HAP-1 (cell line): ENCODE results near the gene PPP1R13B.

Experiments
- DNase-seq, 2 experiments: peaks; one replicate each; pipeline ENCODE4 v3.0.0-alpha.2; 2016 to 2020; ENCODE audit warnings: low spot score in 2 of 2
- H3K27me3 ChIP-seq: fragments of 250-450 bp; sonication (Bioruptor Pico); 2 replicates; pipeline ENCODE4 v1.5.1; 2020; ENCODE audit warnings: low read depth, mild to moderate bottlenecking, moderate library complexity
- H3K36me3 ChIP-seq: fragments of 250-450 bp; sonication (Bioruptor Pico); replicated peaks from 2 replicates; pipeline ENCODE4 v1.5.1; 2020; ENCODE audit warnings: mild to moderate bottlenecking
- H3K4me1 ChIP-seq: fragments of 250-450 bp; sonication (Bioruptor Pico); 2 replicates; pipeline ENCODE4 v1.5.1; 2020; ENCODE audit warnings: mild to moderate bottlenecking
- H3K4me3 ChIP-seq: fragments of 250-450 bp; sonication (Bioruptor Pico); 2 replicates; pipeline ENCODE4 v1.5.1; 2020; ENCODE audit warnings: mild to moderate bottlenecking, moderate library complexity
- H3K9me3 ChIP-seq: fragments of 250-450 bp; sonication (Bioruptor Pico); 2 replicates; pipeline ENCODE4 v1.5.1; 2020; ENCODE audit warnings: mild to moderate bottlenecking, moderate library complexity
- in situ Hi-C: fragments of 300-500 bp; cut with MboI; formaldehyde crosslinking; loops from 3 replicates; pipeline ENCODE4 v1.14.3; 2020; ENCODE audit warnings: low sequenced_read_pairs, inconsistent platforms, mixed read lengths

PPP1R13B gene

DNA sequence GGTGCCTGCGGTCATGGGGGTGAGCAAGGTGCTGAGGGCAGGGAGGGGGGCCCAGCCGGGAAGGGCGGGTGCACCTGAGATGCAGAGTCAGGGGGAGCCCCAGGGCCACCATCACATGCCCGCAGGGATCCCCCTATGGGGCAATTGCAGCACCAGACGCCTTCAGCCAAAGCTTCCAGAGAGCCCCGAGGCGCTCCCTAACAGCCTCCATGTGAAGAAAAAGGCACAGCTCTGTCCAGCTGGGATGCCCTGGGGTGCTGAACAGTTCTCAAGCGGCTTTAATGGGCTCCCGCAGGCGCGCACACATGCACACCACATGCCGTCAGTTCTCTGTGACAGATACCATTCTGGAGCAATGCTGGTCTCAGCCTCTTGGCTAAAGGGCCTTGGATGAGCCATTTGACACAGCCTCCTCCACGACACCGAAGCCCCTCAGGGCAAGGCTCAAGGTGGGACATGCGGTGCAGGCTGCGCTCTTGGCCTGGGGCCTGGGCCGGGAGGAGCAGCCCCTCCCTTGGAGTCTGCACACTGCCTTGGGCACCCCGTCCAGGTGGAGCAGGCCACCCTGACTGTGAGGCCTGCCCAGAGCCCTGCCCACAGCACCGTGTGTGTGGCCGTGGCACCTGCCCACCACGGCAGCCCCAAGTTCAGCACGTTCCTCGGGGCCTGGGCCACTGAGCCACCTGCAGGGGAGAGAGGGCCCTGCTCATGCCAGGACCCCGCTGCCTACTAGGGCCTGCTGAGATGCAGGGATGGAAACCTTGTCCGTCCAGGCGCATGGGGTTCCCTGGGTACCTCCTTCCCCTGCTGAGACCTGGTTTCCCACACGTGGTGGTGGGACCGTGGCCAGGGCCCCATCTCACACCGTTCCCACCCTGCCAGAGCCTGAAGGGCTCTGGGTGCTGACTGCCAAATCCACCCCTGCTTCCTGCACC is 139.8 kb downstream of the PPP1R13B start:
- no peak for DNase-seq
- peaks cover 86% of the 10 kb centered on the region for H3K36me3 ChIP-seq
- no peak overlapping the region for H3K4me3 ChIP-seq
- peaks cover 3% of the 10 kb centered on the region; the same call in 1 of the 2 replicates for H3K4me1 ChIP-seq
- in situ Hi-C loops: no loop called here
- H3K27me3 ChIP-seq: no peaks in the 10 kb centered on the region
- no peaks in the 10 kb centered on the region for H3K9me3 ChIP-seq

DNA sequence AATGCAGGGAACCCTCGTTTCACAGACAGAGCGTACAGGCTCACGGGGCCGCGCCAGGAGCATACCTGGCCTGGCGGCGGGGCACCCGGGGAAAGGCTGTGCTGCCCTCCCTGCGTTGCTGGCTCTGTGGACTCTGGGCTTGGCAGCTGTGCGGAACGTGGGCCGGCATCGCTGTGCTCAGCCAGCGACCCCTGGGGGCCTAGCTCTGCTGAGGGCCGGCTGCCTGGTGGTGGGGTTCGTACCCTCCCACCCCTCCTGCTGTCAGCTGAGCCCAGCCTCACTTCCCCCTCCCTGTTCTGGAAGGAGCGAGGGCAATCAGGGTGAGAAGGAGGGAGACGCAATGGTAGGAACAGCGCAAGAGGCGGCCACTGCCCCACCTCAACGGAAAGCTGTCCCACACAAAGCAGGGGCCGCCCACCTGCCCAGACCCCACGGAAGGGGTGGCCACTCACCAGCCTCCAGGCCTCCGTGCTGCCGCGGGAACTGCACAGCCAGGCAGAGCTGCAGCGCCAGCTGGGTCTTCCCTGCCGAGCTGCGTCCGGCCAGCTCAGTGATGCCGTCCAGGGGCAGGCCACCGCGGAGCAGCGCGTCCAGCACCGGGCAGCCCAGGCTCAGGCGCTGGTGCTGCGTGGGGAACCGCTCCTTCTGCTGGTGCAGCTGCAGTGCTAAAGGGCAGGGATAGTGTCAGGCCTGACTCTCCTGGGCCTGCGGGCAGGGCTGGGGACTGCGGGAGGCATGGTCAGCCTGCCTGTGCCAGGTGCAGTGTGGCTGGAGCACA is 140.6 kb downstream of the PPP1R13B start:
- peaks cover 90% of the 10 kb centered on the region for H3K36me3 ChIP-seq
- H3K4me1 ChIP-seq: peaks cover 3% of the 10 kb centered on the region; the same call in 1 of the 2 replicates
- in situ Hi-C loops: no loop called here
- no peak overlapping the region for H3K4me3 ChIP-seq
- no peaks in the 10 kb centered on the region for H3K27me3 ChIP-seq
- H3K9me3 ChIP-seq: no peaks in the 10 kb centered on the region
- DNase-seq: no peak

DNA sequence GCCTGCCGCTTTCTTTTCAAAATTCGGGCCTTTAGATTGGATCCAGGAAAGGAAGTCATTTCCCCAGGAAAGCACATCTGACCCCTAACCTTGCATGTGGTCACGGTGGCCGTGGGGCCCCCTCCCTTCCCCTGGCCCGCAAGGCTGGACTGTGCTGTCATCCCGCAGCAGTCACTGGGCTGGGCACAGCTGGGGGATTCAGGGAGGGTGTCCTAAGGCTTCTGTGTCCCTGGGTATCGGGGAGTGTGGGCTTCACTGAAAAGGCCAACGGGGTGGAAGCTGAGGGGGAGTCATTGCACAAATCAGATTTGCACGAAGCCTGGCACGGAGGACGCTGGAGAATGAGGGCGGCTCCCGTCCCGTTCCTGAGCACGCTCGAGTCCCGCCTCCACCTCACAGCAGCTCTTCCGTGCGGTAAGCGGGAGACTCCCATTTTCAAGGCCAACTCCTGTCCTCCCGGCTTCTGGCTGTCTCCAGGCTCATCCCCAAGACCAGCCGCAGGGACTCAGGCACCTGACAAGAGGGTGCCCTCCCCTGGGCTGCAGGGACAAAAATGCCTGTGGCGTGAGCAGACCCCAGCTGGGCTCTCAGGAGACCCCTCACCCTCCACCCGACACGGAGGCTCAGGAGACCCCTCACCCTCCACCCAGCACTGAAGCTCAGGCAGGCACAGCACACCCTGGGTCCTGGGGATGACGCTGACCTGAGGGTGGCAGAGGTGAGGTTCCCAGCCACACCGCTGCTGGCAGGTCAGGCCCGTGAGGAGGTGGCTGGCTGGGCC is 141.7 kb downstream of the PPP1R13B start:
- Histone ChIP-seq H3K27me3 (no peaks in the 10 kb centered on the region), H3K9me3 (no peaks in the 10 kb centered on the region), H3K36me3 (peaks cover 85% of the 10 kb centered on the region), H3K4me3 (no peak overlapping the region), H3K4me1 (no peaks in the 10 kb centered on the region)
- in situ Hi-C loops: no loop called here
- DNase-seq: no peak

DNA sequence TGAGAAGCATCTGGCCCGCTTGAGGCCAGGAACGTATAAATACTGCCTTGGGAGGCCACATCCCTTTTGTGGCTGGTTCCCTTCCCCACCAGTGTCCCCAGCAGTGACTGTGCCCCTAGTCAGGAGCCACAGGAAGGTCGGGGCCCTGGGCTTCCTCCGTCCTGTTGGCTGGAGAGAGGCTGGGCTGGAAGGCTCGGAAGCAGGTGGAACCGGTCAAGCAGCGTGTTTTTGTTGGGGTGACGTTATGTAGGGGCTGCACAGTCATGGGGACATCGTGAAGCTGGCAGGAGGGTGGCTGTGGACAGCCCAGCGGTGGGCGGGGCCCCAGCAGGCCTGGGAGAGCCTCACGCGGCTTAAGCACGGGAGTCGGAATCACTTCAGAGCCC is 142.3 kb downstream of the PPP1R13B start:
- no peak for DNase-seq
- Histone ChIP-seq H3K9me3 (no peaks in the 10 kb centered on the region), H3K4me3 (no peak overlapping the region), H3K27me3 (no peaks in the 10 kb centered on the region), H3K36me3 (peaks cover 89% of the 10 kb centered on the region), H3K4me1 (no peaks in the 10 kb centered on the region)
- in situ Hi-C loops: no loop called here

DNA sequence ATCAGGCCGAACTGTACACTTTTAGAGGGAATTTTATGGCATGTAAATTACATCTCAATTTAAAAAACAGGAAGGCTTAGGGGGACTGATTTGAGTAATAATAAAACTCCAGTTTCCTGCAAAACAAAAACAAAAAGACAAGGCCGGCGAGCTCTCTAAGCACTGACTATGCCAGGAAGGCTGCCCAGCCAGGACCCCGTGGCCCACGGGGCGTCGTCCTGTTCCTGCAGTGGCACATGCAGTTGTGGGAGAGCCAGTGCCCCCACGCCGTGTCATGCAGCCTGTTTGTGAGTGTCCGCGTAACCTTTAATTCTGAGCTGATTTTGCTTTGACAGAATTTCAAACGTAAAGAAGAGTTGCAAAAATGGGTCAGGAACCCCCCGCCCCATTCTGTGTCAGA is 142.7 kb downstream of the PPP1R13B start:
- Histone ChIP-seq H3K4me3 (no peak overlapping the region), H3K9me3 (no peaks in the 10 kb centered on the region), H3K4me1 (no peaks in the 10 kb centered on the region), H3K36me3 (peaks cover 89% of the 10 kb centered on the region), H3K27me3 (no peaks in the 10 kb centered on the region)
- no peak for DNase-seq
- in situ Hi-C loops: no loop called here

DNA sequence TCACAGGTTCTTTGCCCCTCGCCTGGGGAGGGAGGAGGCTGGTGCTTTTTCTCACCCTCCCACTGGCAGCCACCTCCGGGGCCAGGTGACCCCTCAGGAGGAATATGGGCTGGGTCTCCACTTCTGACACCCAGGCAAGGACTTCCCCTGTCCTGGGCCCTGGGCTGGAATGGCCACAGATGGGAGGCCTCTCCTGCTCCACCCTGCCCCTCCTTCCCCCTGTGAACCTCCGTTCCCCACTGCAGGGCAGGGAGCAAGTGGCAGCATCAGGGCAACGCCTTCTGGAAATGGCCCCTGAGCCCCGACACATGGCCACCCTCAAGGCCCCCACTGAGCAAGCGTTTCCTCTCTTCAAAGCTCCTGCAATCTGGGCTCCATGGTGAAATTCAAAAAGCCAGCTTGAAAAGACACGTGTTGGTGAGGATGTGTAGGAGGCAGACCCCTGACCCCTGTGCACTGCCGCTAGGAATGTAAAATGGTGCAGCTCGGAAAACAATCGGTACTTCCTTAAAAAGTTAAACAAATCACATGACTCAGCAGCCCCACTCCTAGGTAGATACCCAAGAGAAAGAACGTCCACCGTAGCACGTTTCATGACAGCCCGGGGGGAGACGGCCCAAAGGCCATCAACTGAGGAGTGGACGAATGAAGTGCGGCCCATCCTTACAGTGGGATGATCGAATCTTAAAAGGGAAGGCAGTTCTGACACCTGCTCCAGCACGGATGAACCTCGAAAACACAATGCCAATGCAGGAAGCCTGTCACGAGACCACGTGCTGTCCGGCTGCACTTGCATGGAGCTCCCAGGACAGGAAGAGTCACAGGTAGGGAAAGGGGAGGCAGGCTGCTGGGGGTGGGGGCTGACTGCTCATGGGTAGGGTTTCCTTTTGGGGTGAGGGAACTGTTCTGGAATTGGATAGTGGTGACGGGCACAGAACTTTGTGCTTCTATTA is 143.7 kb downstream of the PPP1R13B start:
- H3K9me3 ChIP-seq: no peaks in the 10 kb centered on the region
- no peak overlapping the region for H3K4me3 ChIP-seq
- no peak for DNase-seq
- H3K4me1 ChIP-seq: no peaks in the 10 kb centered on the region
- in situ Hi-C loops: no loop called here
- peaks cover 89% of the 10 kb centered on the region for H3K36me3 ChIP-seq
- no peaks in the 10 kb centered on the region for H3K27me3 ChIP-seq

DNA sequence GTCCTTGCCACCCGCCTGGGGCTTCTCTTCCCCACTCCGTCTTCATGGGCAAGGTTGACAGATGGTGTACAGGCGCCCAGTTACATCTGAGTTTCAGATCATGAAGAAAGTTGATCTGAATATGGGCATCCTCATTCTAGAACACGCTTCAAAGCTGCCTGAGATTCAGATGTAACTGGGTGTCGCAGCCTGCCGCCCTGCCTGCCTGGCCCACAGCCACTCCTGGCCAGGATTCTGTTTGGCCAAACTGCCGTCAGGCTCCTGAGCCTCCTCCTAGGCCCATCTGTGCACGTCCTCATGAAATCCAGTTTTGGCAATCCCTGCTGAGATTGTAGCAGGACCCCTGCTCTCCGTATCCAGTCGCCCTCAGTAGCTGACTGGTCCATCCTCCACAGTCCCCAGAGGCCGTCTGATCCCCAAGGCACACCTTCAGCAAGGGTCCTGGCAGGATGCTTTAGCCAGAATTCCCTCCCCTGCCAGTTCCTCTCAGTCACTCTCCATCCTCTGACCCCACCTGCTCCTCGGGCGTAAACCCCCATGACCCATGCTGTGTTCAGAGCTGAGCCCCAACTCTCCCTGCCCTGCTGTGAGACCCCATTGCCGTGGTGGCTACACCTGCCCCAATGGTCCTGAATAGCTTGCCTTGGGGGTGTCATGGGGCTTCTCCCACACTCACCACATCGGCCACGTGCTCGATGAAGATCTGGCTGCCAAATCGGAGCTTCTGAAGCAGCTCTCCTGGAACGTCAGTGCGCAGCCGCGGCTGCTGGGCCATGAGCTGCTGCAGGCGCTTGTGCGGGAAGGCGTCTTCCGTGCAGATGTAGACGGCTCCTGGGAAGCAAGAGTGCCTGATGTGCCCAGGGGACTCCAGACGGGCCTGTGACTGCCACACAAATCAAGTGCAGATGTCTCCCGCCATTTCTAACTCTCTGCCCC is 144.6 kb downstream of the PPP1R13B start:
- H3K4me1 ChIP-seq: no peaks in the 10 kb centered on the region
- peaks cover 89% of the 10 kb centered on the region for H3K36me3 ChIP-seq
- no peak for DNase-seq
- H3K9me3 ChIP-seq: no peaks in the 10 kb centered on the region
- in situ Hi-C loops: no loop called here
- H3K27me3 ChIP-seq: no peaks in the 10 kb centered on the region
- H3K4me3 ChIP-seq: no peak overlapping the region

DNA sequence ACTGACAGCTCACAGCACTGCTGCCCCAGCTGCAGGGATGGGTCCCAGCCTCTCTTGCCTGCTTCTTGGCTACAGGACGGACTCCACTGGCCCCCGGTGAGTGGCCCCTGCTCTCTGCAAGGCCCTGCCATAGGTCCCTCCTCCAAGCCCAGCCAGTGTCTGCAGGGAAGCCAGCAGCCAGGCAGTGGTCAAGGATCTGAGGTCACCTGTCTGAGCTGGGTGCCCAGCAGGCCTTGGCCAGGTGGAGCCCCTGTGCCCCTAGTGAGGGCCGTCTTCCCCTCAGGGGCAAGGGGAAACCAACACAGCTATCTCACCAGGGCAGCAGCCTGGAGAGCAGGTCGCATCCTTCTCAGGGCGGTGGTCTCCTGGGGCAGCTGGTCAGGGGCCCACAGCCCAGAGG is 145.3 kb downstream of the PPP1R13B start:
- H3K36me3 ChIP-seq: peaks cover 88% of the 10 kb centered on the region
- no peak overlapping the region for H3K4me3 ChIP-seq
- no peaks in the 10 kb centered on the region for H3K4me1 ChIP-seq
- in situ Hi-C loops: no loop called here
- no peak for DNase-seq
- H3K27me3 ChIP-seq: no peaks in the 10 kb centered on the region
- H3K9me3 ChIP-seq: no peaks in the 10 kb centered on the region

DNA sequence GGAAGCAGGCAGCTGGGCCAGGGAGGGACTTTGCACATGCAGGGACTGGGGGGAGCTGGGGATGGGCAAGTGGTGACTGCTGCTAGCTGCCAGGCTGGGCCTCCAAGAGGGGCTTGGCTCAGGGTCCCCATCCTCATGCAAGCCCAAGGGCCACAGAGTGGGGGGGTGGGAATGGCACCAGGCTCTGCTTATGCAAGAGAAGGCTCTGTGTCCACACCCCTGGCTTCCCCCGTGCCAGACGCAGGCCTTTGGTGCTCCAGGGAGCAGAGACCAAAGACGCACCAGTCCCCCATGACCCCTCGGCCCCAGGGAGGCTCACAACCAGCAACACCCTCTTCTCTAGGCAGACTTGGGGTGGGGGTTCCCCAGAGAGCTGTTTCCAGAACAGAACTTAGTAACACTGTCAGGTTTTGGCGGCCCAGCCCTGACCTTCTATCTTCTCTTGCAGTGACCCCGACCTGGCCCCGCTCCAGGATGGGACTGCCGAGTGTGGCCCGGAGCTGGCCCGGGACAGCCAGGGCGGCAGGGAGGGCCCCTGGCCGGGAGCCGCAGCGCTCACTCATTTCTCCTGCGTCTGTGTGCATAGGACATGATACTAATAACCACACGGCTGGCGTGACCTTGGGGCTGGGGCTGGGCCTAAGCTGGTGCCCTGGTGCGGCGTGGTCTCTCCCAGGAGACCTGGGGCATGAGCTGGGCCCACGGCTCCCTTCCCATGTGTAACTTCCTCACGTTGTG is 146.5 kb downstream of the PPP1R13B start:
- in situ Hi-C loops: no loop called here

DNA sequence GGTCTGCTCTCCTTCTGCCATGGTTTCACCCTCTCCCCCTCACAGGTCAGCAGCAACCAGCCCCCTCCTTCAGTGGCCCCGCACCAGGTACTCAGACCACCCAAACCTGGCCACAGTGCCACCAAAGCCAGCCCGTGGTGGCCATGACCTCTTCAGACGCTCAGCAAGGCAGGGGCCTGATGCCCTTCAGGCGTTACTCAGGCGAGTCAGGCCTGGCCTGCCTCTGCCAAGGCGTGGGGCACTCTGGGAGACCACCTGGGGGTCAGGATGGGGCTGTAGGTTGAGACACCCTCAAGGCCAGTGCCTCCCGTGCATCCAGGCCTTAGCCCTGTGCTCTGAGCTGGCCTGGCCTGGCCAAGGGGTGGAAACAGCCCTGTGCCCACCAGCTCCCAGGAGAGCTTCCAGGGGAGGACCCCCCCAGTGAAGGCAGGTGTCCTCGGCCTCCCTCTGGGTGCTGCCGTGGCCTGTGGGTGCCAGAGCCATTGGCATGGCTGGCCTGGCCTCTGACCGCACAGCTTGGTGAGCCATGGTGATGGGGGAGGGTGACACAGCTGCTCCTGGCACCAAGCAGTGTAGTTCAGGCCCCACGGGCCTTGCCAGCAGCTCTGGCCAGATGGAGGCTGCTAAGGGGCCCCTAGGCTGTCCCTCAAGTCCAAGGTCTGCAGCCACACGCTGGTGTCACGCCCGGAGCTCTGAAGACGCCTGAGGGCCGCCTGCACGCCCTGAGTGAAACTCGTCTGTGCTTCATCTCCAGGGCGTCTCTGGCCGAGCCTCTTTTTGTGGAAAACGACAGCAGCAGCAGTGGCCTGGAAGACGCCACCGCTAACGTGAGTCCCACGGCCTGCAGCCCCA is 147.2 kb downstream of the PPP1R13B start:
- Histone ChIP-seq H3K4me3 (no peak overlapping the region), H3K27me3 (no peaks in the 10 kb centered on the region), H3K9me3 (no peaks in the 10 kb centered on the region), H3K36me3 (peaks cover 81% of the 10 kb centered on the region), H3K4me1 (no peaks in the 10 kb centered on the region)
- in situ Hi-C loops: no loop called here
- no peak for DNase-seq

More for the DNA sequence above, 146.5 kb downstream of the PPP1R13B start:
- DNase-seq: no peak
- no peaks in the 10 kb centered on the region for H3K4me1 ChIP-seq
- H3K9me3 ChIP-seq: no peaks in the 10 kb centered on the region
- H3K4me3 ChIP-seq: no peak overlapping the region
- no peaks in the 10 kb centered on the region for H3K27me3 ChIP-seq
- peaks cover 84% of the 10 kb centered on the region for H3K36me3 ChIP-seq

DNA sequence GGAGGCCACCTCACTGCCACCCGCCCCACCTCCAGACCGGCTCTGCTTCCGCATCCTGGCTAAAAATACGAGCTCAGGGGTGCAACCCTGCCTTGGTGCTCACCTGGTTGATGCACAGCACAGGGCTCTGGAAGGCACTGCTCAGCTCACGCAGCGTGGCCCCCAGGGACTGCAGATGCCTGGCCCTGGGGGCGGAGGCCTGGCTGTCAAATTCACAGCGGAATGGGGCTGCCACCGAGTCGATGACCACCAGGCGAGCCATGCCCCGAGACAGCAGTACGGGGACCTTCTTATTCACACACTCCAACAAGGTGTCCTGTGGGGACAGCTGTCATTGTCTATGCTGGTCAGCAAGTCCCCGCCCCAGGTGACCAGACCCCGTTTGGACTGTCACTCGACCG is 148.1 kb downstream of the PPP1R13B start:
- Histone ChIP-seq H3K9me3 (no peaks in the 10 kb centered on the region), H3K27me3 (no peaks in the 10 kb centered on the region), H3K4me3 (no peak overlapping the region), H3K36me3 (peaks cover 79% of the 10 kb centered on the region), H3K4me1 (no peaks in the 10 kb centered on the region)
- no peak for DNase-seq
- in situ Hi-C loops: no loop called here
